ENCODE results near the gene RASGRF2.

RASGRF2 gene

GRCh38 chr5:81035522-81035921 lies 75.4 kb downstream of the RASGRF2 start:
- H4K12ac ChIP-seq (ENCODE audit: low read depth, low read length): no peak overlapping the region
- no peak overlapping the region for H3K9ac ChIP-seq (ENCODE audit: low read length)
- no peak overlapping the region for H3K18ac ChIP-seq (ENCODE audit: low read length)
- H3K9me3 ChIP-seq (ENCODE audit: insufficient read depth, low read depth, low read length): no peaks in the 10 kb centered on the region
- H3K27ac ChIP-seq (ENCODE audit: low read depth, low read length): no peak overlapping the region
- no peaks in the 10 kb centered on the region for H3K79me2 ChIP-seq (ENCODE audit: control insufficient read depth, insufficient read depth, low read length, poor library complexity)
- H3K27me3 ChIP-seq (ENCODE audit: insufficient read depth, low read length): no peaks in the 10 kb centered on the region
- H3K4me1 ChIP-seq (ENCODE audit: control insufficient read depth in 1 of 2, insufficient read depth in 2 of 2, low read length in 2 of 2): peaks cover 0 to 2% of the 10 kb centered on the region in 2 experiments
- H3K36me3 ChIP-seq (ENCODE audit: control insufficient read depth in 1 of 2, insufficient read depth in 2 of 2, low read length in 2 of 2): peaks cover 2 to 4% of the 10 kb centered on the region in 2 experiments
- H3K4me2 ChIP-seq (ENCODE audit: low read length): no peak overlapping the region
- H4K91ac ChIP-seq (ENCODE audit: low read depth, low read length): no peak overlapping the region
- no peak overlapping the region for H2AK5ac ChIP-seq (ENCODE audit: low read length)
- no peak for DNase-seq
- no peak overlapping the region for H3K4ac ChIP-seq (ENCODE audit: low read depth, low read length)
- H3K14ac ChIP-seq (ENCODE audit: low read length): no peak overlapping the region
- no peak overlapping the region for H2BK120ac ChIP-seq (ENCODE audit: insufficient read depth, low read length, poor library complexity)
- H3K79me1 ChIP-seq (ENCODE audit: low read length): no peaks in the 10 kb centered on the region
- H2BK12ac ChIP-seq (ENCODE audit: low read length): no peak overlapping the region
- no peak overlapping the region for H2AFZ ChIP-seq (ENCODE audit: insufficient read depth, low read length, poor library complexity)
- WGBS (ENCODE audit: extremely low coverage, insufficient coverage, insufficient read length): 100% methylated on average over 1 of the region's 2 CpGs
- no peak overlapping the region for H4K8ac ChIP-seq (ENCODE audit: low read depth, low read length)
- H3K4me3 ChIP-seq (ENCODE audit: low read depth, low read length): no peak overlapping the region
- H3K23ac ChIP-seq (ENCODE audit: low read length): no peak overlapping the region
- no peak overlapping the region for H2BK5ac ChIP-seq (ENCODE audit: low read depth, low read length, poor library complexity)

DNA sequence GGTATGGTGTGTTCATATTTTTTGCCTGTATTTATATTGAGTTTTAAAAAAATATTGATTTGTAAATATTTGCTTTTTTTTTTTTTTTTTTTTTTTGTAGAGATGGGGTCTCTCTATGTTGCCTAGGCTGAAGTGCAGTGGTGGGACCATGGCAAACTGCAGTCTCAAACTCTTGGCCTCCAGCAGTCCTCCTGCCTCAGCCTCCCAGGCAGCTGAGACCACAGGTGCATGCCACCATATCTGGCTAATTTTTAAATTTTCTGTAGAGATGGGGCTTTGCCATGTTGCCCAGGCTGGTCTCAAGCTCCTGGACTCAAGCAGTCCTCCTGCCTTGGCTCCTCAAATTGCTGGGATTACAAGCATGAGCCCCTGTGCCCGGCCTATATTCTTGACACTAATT lies 78.3 kb downstream of the RASGRF2 start:
- no CpG with 5 or more reads among the region's 1 CpG for WGBS (ENCODE audit: extremely low coverage, insufficient coverage, insufficient read length)

GRCh38 chr5:81044868-81045267 lies 84.7 kb downstream of the RASGRF2 start:
- Histone ChIP-seq H2BK5ac (ENCODE audit: low read depth, low read length, poor library complexity) (no peak overlapping the region), H4K91ac (ENCODE audit: low read depth, low read length) (no peak overlapping the region), H4K12ac (ENCODE audit: low read depth, low read length) (no peak overlapping the region), H3K23ac (ENCODE audit: low read length) (no peak overlapping the region), H3K18ac (ENCODE audit: low read length) (no peak overlapping the region), H2BK12ac (ENCODE audit: low read length) (no peak overlapping the region), H3K4me1 (ENCODE audit: control insufficient read depth in 1 of 2, insufficient read depth in 2 of 2, low read length in 2 of 2) (peaks cover 0 to 2% of the 10 kb centered on the region in 2 experiments), H3K36me3 (ENCODE audit: control insufficient read depth in 1 of 2, insufficient read depth in 2 of 2, low read length in 2 of 2) (peaks cover 7 to 27% of the 10 kb centered on the region in 2 experiments), H4K8ac (ENCODE audit: low read depth, low read length) (no peak overlapping the region), H2AFZ (ENCODE audit: insufficient read depth, low read length, poor library complexity) (no peak overlapping the region), H3K14ac (ENCODE audit: low read length) (no peak overlapping the region), H3K9me3 (ENCODE audit: insufficient read depth, low read depth, low read length) (no peaks in the 10 kb centered on the region), H3K4me3 (ENCODE audit: low read depth, low read length) (no peak overlapping the region), H3K79me1 (ENCODE audit: low read length) (no peaks in the 10 kb centered on the region), H3K9ac (ENCODE audit: low read length) (no peak overlapping the region), H3K79me2 (ENCODE audit: control insufficient read depth, insufficient read depth, low read length, poor library complexity) (peaks cover 2% of the 10 kb centered on the region), H3K4me2 (ENCODE audit: low read length) (no peak overlapping the region), H2BK120ac (ENCODE audit: insufficient read depth, low read length, poor library complexity) (no peak overlapping the region), H2AK5ac (ENCODE audit: low read length) (no peak overlapping the region), H3K27ac (ENCODE audit: low read depth, low read length) (peak overlapping the region; percentile 1), H3K4ac (ENCODE audit: low read depth, low read length) (no peak overlapping the region), H3K27me3 (ENCODE audit: insufficient read depth, low read length) (no peaks in the 10 kb centered on the region)
- DNase-seq: no peak
- no CpG with 5 or more reads among the region's 4 CpGs for WGBS (ENCODE audit: extremely low coverage, insufficient coverage, insufficient read length)

More for the DNA sequence above, 78.3 kb downstream of the RASGRF2 start:
- no peak overlapping the region for H2BK5ac ChIP-seq (ENCODE audit: low read depth, low read length, poor library complexity)
- H3K79me2 ChIP-seq (ENCODE audit: control insufficient read depth, insufficient read depth, low read length, poor library complexity): peaks cover 2% of the 10 kb centered on the region
- H4K8ac ChIP-seq (ENCODE audit: low read depth, low read length): no peak overlapping the region
- no peak overlapping the region for H2AFZ ChIP-seq (ENCODE audit: insufficient read depth, low read length, poor library complexity)
- H3K14ac ChIP-seq (ENCODE audit: low read length): no peak overlapping the region
- H4K91ac ChIP-seq (ENCODE audit: low read depth, low read length): no peak overlapping the region
- peak overlapping the region; percentile 79 for H3K4ac ChIP-seq (ENCODE audit: low read depth, low read length)
- H3K27ac ChIP-seq (ENCODE audit: low read depth, low read length): no peak overlapping the region
- H3K79me1 ChIP-seq (ENCODE audit: low read length): no peaks in the 10 kb centered on the region
- no peaks in the 10 kb centered on the region for H3K9me3 ChIP-seq (ENCODE audit: insufficient read depth, low read depth, low read length)
- H3K36me3 ChIP-seq (ENCODE audit: control insufficient read depth in 1 of 2, insufficient read depth in 2 of 2, low read length in 2 of 2): peaks cover 4 to 10% of the 10 kb centered on the region in 2 experiments
- H3K4me2 ChIP-seq (ENCODE audit: low read length): no peak overlapping the region
- no peak for DNase-seq
- peaks cover 0 to 2% of the 10 kb centered on the region in 2 experiments for H3K4me1 ChIP-seq (ENCODE audit: control insufficient read depth in 1 of 2, insufficient read depth in 2 of 2, low read length in 2 of 2)
- H2AK5ac ChIP-seq (ENCODE audit: low read length): no peak overlapping the region
- H3K27me3 ChIP-seq (ENCODE audit: insufficient read depth, low read length): no peaks in the 10 kb centered on the region
- H2BK120ac ChIP-seq (ENCODE audit: insufficient read depth, low read length, poor library complexity): no peak overlapping the region
- H3K9ac ChIP-seq (ENCODE audit: low read length): no peak overlapping the region
- no peak overlapping the region for H4K12ac ChIP-seq (ENCODE audit: low read depth, low read length)
- H3K18ac ChIP-seq (ENCODE audit: low read length): no peak overlapping the region
- H3K4me3 ChIP-seq (ENCODE audit: low read depth, low read length): no peak overlapping the region
- H3K23ac ChIP-seq (ENCODE audit: low read length): no peak overlapping the region
- no peak overlapping the region for H2BK12ac ChIP-seq (ENCODE audit: low read length)

- Histone ChIP-seq H3K18ac (ENCODE audit: low read length) (no peak overlapping the region), H3K23ac (ENCODE audit: low read length) (no peak overlapping the region), H4K12ac (ENCODE audit: low read depth, low read length) (no peak overlapping the region), H3K79me2 (ENCODE audit: control insufficient read depth, insufficient read depth, low read length, poor library complexity) (peaks cover 2% of the 10 kb centered on the region), H3K27me3 (ENCODE audit: insufficient read depth, low read length) (no peaks in the 10 kb centered on the region), H3K4ac (ENCODE audit: low read depth, low read length) (no peak overlapping the region), H2BK12ac (ENCODE audit: low read length) (no peak overlapping the region), H3K79me1 (ENCODE audit: low read length) (no peaks in the 10 kb centered on the region), H3K4me3 (ENCODE audit: low read depth, low read length) (no peak overlapping the region), H3K9ac (ENCODE audit: low read length) (no peak overlapping the region), H3K36me3 (ENCODE audit: control insufficient read depth in 1 of 2, insufficient read depth in 2 of 2, low read length in 2 of 2) (peaks cover 11 to 29% of the 10 kb centered on the region in 2 experiments), H3K14ac (ENCODE audit: low read length) (no peak overlapping the region), H3K9me3 (ENCODE audit: insufficient read depth, low read depth, low read length) (no peaks in the 10 kb centered on the region), H2BK5ac (ENCODE audit: low read depth, low read length, poor library complexity) (no peak overlapping the region), H3K4me1 (ENCODE audit: control insufficient read depth in 1 of 2, insufficient read depth in 2 of 2, low read length in 2 of 2) (peaks cover 0 to 3% of the 10 kb centered on the region in 2 experiments), H4K8ac (ENCODE audit: low read depth, low read length) (no peak overlapping the region), H4K91ac (ENCODE audit: low read depth, low read length) (no peak overlapping the region), H3K27ac (ENCODE audit: low read depth, low read length) (no peak overlapping the region), H3K4me2 (ENCODE audit: low read length) (no peak overlapping the region), H2AK5ac (ENCODE audit: low read length) (no peak overlapping the region), H2AFZ (ENCODE audit: insufficient read depth, low read length, poor library complexity) (no peak overlapping the region), H2BK120ac (ENCODE audit: insufficient read depth, low read length, poor library complexity) (no peak overlapping the region)
- peak in 1 of 2 donors; percentile 22 for DNase-seq
Observed at GRCh38 chr5:81045389-81045807, 85.2 kb downstream of the RASGRF2 start.

Measured in trophoblast cell (in vitro differentiated cells and primary cell).